ENCODE data around the gene IP6K3. TPM values are rescaled to one million over a fixed set of nuclear protein-coding genes. Genes with fewer than 3 reads are reported as not detected.

Gene IP6K3
- polyA plus RNA-seq, 1 of the 3 experiments (the other 2 are of a cell fraction) = 0.21 TPM

GRCh38 chr6:33779290-33779689 is 32.6 kb upstream of the IP6K3 start:
- TF ChIP-seq YY1 (IDR thresholded peaks at IDR 0.05; ENCODE audit: low read depth) = no peak
- TF ChIP-seq RAD21 (IDR thresholded peaks at IDR 0.05; ENCODE audit: low read length) = peak; percentile 40
- 0 out of 2 replicates have a peak, but pooled peaks have one; percentile 9 for TF ChIP-seq SMC3 (IDR thresholded peaks at IDR 0.05; ENCODE audit: low read depth, low read length)
- TF ChIP-seq MAX (IDR thresholded peaks at IDR 0.05; ENCODE audit: low read depth) = no peak
- TF ChIP-seq RCOR1 (IDR thresholded peaks at IDR 0.05; ENCODE audit: low read length) = no peak
- TF ChIP-seq GATA2 (CRISPR knock-in tag; IDR thresholded peaks at IDR 0.05) = no peak
- no peak for TF ChIP-seq TAF1 (IDR thresholded peaks at IDR 0.05; ENCODE audit: borderline replicate concordance, low read depth, low read length)
- TF ChIP-seq EP300 (IDR thresholded peaks at IDR 0.05; ENCODE audit: borderline replicate concordance in 1 of 2, low read depth in 1 of 2, low read length in 1 of 2) = no peak
- TF ChIP-seq, protein P1, sequence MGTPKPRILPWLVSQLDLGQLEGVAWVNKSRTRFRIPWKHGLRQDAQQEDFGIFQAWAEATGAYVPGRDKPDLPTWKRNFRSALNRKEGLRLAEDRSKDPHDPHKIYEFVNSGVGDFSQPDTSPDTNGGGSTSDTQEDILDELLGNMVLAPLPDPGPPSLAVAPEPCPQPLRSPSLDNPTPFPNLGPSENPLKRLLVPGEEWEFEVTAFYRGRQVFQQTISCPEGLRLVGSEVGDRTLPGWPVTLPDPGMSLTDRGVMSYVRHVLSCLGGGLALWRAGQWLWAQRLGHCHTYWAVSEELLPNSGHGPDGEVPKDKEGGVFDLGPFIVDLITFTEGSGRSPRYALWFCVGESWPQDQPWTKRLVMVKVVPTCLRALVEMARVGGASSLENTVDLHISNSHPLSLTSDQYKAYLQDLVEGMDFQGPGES (IDR thresholded peaks at IDR 0.05; ENCODE audit: low read depth, low read length) = no peak
- no peak for TF ChIP-seq MXI1 (IDR thresholded peaks at IDR 0.05; ENCODE audit: low read depth, low read length)
- TF ChIP-seq, protein P2, sequence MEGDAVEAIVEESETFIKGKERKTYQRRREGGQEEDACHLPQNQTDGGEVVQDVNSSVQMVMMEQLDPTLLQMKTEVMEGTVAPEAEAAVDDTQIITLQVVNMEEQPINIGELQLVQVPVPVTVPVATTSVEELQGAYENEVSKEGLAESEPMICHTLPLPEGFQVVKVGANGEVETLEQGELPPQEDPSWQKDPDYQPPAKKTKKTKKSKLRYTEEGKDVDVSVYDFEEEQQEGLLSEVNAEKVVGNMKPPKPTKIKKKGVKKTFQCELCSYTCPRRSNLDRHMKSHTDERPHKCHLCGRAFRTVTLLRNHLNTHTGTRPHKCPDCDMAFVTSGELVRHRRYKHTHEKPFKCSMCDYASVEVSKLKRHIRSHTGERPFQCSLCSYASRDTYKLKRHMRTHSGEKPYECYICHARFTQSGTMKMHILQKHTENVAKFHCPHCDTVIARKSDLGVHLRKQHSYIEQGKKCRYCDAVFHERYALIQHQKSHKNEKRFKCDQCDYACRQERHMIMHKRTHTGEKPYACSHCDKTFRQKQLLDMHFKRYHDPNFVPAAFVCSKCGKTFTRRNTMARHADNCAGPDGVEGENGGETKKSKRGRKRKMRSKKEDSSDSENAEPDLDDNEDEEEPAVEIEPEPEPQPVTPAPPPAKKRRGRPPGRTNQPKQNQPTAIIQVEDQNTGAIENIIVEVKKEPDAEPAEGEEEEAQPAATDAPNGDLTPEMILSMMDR (IDR thresholded peaks at IDR 0.05) = peak; percentile 16
- Histone ChIP-seq H3K4me3 (ENCODE audit: low read depth in 2 of 2, low read length in 1 of 2) (no peak overlapping the region), H3K4me2 (no peak overlapping the region), H3K9me3 (no peaks in the 10 kb centered on the region), H3K27ac (ENCODE audit: low read depth in 2 of 2, low read length in 1 of 2) (no peak overlapping the region; a peak in 1 of 4 replicates), H3K4me1 (ENCODE audit: control insufficient read depth in 1 of 2, insufficient read depth in 2 of 2, low read depth in 1 of 2, low read length in 1 of 2) (peaks cover 13 to 25% of the 10 kb centered on the region in 2 experiments), H3K36me3 (replicated peaks in 1 of 2; ENCODE audit: control insufficient read depth in 1 of 2, insufficient read depth in 2 of 2, low read length in 1 of 2) (peaks cover 68 to 88% of the 10 kb centered on the region in 2 experiments), H3K9ac (no peak overlapping the region), H4K20me1 (ENCODE audit: insufficient read depth) (no peaks in the 10 kb centered on the region), H3F3A (replicated peaks; ENCODE audit: insufficient read depth) (peaks cover 14% of the 10 kb centered on the region), H3K79me2 (ENCODE audit: insufficient read depth) (peaks cover 22% of the 10 kb centered on the region; the same call in 1 of the 2 replicates), H3K9me2 (no peaks in the 10 kb centered on the region), H3K27me3 (ENCODE audit: insufficient read depth) (no peaks in the 10 kb centered on the region), H2AFZ (ENCODE audit: low read depth) (no peak overlapping the region)
- ChIA-PET CTCF (interaction anchor here (1.1 to 5.7 kb wide), 8 partner anchors 10 to 384 kb away, joined by 4 to 63 read pairs (median 10); no protein-coding TSS in a partner anchor), POLR2A (interaction anchor here (2.0 kb wide), 1 partner anchor 9 kb away, joined by 7 read pairs; no protein-coding TSS in a partner anchor)
- 81% methylated on average over 5 of the region's 7 CpGs for WGBS (ENCODE audit: low lambda C conversion rate)
- DNase-seq = peak; percentile 60

- Histone ChIP-seq H3K79me2 (ENCODE audit: insufficient read depth) (peaks cover 17% of the 10 kb centered on the region; the same call in 1 of the 2 replicates), H4K20me1 (ENCODE audit: insufficient read depth) (no peaks in the 10 kb centered on the region), H3K4me3 (ENCODE audit: low read depth in 2 of 2, low read length in 1 of 2) (no peak overlapping the region), H3K27ac (ENCODE audit: low read depth in 2 of 2, low read length in 1 of 2) (no peak overlapping the region), H3K4me1 (ENCODE audit: control insufficient read depth in 1 of 2, insufficient read depth in 2 of 2, low read depth in 1 of 2, low read length in 1 of 2) (peaks cover 13 to 25% of the 10 kb centered on the region in 2 experiments), H2AFZ (ENCODE audit: low read depth) (no peak overlapping the region), H3F3A (replicated peaks; ENCODE audit: insufficient read depth) (peaks cover 21% of the 10 kb centered on the region), H3K9ac (no peak overlapping the region), H3K27me3 (ENCODE audit: insufficient read depth) (no peaks in the 10 kb centered on the region), H3K4me2 (no peak overlapping the region), H3K9me2 (no peaks in the 10 kb centered on the region), H3K36me3 (replicated peaks in 1 of 2; ENCODE audit: control insufficient read depth in 1 of 2, insufficient read depth in 2 of 2, low read length in 1 of 2) (peaks cover 68 to 85% of the 10 kb centered on the region in 2 experiments), H3K9me3 (no peaks in the 10 kb centered on the region)
- CTCF ChIA-PET = interaction anchor here (0.6 to 5.7 kb wide), 9 partner anchors 9 to 376 kb away, joined by 3 to 63 read pairs (median 7); partner anchors contain the start of gene UQCC2
- POLR2A ChIA-PET = interaction anchor here (0.6 to 2.0 kb wide), 2 partner anchors 9 to 16 kb away, joined by 3 to 7 read pairs; no protein-coding TSS in a partner anchor
- DNase-seq = no peak
- WGBS (ENCODE audit: low lambda C conversion rate) = 80% methylated on average over 8 of the region's 12 CpGs
- TF ChIP-seq JUND (IDR thresholded peaks at IDR 0.05) (no peak), POLR2AphosphoS5 (IDR thresholded peaks at IDR 0.05; ENCODE audit: low read depth, low read length) (no peak), CHD2 (IDR thresholded peaks at IDR 0.05; ENCODE audit: low read length, partially characterized antibody) (no peak)
- TF ChIP-seq, protein P3, sequence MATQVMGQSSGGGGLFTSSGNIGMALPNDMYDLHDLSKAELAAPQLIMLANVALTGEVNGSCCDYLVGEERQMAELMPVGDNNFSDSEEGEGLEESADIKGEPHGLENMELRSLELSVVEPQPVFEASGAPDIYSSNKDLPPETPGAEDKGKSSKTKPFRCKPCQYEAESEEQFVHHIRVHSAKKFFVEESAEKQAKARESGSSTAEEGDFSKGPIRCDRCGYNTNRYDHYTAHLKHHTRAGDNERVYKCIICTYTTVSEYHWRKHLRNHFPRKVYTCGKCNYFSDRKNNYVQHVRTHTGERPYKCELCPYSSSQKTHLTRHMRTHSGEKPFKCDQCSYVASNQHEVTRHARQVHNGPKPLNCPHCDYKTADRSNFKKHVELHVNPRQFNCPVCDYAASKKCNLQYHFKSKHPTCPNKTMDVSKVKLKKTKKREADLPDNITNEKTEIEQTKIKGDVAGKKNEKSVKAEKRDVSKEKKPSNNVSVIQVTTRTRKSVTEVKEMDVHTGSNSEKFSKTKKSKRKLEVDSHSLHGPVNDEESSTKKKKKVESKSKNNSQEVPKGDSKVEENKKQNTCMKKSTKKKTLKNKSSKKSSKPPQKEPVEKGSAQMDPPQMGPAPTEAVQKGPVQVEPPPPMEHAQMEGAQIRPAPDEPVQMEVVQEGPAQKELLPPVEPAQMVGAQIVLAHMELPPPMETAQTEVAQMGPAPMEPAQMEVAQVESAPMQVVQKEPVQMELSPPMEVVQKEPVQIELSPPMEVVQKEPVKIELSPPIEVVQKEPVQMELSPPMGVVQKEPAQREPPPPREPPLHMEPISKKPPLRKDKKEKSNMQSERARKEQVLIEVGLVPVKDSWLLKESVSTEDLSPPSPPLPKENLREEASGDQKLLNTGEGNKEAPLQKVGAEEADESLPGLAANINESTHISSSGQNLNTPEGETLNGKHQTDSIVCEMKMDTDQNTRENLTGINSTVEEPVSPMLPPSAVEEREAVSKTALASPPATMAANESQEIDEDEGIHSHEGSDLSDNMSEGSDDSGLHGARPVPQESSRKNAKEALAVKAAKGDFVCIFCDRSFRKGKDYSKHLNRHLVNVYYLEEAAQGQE (IDR thresholded peaks at IDR 0.05; ENCODE audit: low read depth, low read length) = no peak
- TF ChIP-seq, protein P2 (IDR thresholded peaks at IDR 0.05) = no peak
These were observed 31.9 kb upstream of the IP6K3 start for GRCh38 chr6:33778444-33779121.

Measured in SK-N-SH (cell line).